Measurements from ENCODE around the gene NTRK1. TPM values are rescaled to one million over a fixed set of nuclear protein-coding genes. Genes with fewer than 3 reads are reported as not detected.

The NTRK1 gene
- total and polyA plus RNA-seq, 2 donors (not counting 1 experiment from before 2014, with no cell fraction given), result not detected

GRCh38 chr1:156842618-156843300, 17.9 kb upstream of the NTRK1 start:
- no peak overlapping the region for H3K4me2 ChIP-seq (ENCODE audit: extremely low read depth, insufficient read depth, low read length)
- no peak for DNase-seq (ENCODE audit: low read depth in 2 of 2)
- no peaks in the 10 kb centered on the region for H3K9me3 ChIP-seq (ENCODE audit: control insufficient read depth, insufficient read depth, low read depth, low read length)
- H3K9ac ChIP-seq (ENCODE audit: insufficient read depth, low read length), result no peak overlapping the region
- no peak overlapping the region for H3K4me3 ChIP-seq (replicated peaks in 1 of 4; ENCODE audit: control extremely low read depth in 1 of 4, insufficient read depth in 1 of 4, low read depth in 3 of 4, low read length in 4 of 4)
- no peak overlapping the region for H2AFZ ChIP-seq (ENCODE audit: low read length)
- H3K27me3 ChIP-seq (ENCODE audit: control insufficient read depth, insufficient read depth, low read length), result peaks cover 41% of the 10 kb centered on the region
- TF ChIP-seq CTCF (conservative IDR thresholded peaks at IDR 0.05 in 1 of 2, IDR thresholded peaks at IDR 0.05 in 1 of 2; ENCODE audit: low read depth in 1 of 2, low read length in 2 of 2) (no peak), EZH2 (IDR thresholded peaks at IDR 0.05; ENCODE audit: low read length, missing control alignments) (peak; percentile 41)
- no peaks in the 10 kb centered on the region for H3K4me1 ChIP-seq (ENCODE audit: control insufficient read depth, extremely low read depth, insufficient read depth, low read length)
- no peaks in the 10 kb centered on the region for H4K20me1 ChIP-seq (ENCODE audit: control insufficient read depth, extremely low read depth, insufficient read depth, low read length)
- no peaks in the 10 kb centered on the region for H3K79me2 ChIP-seq (ENCODE audit: control insufficient read depth, insufficient read depth, low read length)
- no peaks in the 10 kb centered on the region for H3K36me3 ChIP-seq (ENCODE audit: control insufficient read depth, insufficient read depth, low read length)
- H3K27ac ChIP-seq (ENCODE audit: insufficient read depth, low read length), result no peak overlapping the region

- Histone ChIP-seq H3K27me3 (ENCODE audit: control insufficient read depth, insufficient read depth, low read length) (peaks cover 51% of the 10 kb centered on the region), H3K4me1 (ENCODE audit: control insufficient read depth, extremely low read depth, insufficient read depth, low read length) (no peaks in the 10 kb centered on the region), H3K4me3 (replicated peaks in 1 of 4; ENCODE audit: control extremely low read depth in 1 of 4, insufficient read depth in 1 of 4, low read depth in 3 of 4, low read length in 4 of 4) (no peak overlapping the region), H3K9me3 (ENCODE audit: control insufficient read depth, insufficient read depth, low read depth, low read length) (no peaks in the 10 kb centered on the region), H3K9ac (ENCODE audit: insufficient read depth, low read length) (no peak overlapping the region), H3K79me2 (ENCODE audit: control insufficient read depth, insufficient read depth, low read length) (no peaks in the 10 kb centered on the region), H4K20me1 (ENCODE audit: control insufficient read depth, extremely low read depth, insufficient read depth, low read length) (no peaks in the 10 kb centered on the region), H3K36me3 (ENCODE audit: control insufficient read depth, insufficient read depth, low read length) (no peaks in the 10 kb centered on the region), H2AFZ (ENCODE audit: low read length) (no peak overlapping the region), H3K27ac (ENCODE audit: insufficient read depth, low read length) (no peak overlapping the region), H3K4me2 (ENCODE audit: extremely low read depth, insufficient read depth, low read length) (no peak overlapping the region)
- DNase-seq (ENCODE audit: low read depth in 2 of 2), result no peak
- no peak for TF ChIP-seq EZH2 (IDR thresholded peaks at IDR 0.05; ENCODE audit: low read length, missing control alignments)
- no peak for TF ChIP-seq CTCF (conservative IDR thresholded peaks at IDR 0.05 in 1 of 2, IDR thresholded peaks at IDR 0.05 in 1 of 2; ENCODE audit: low read depth in 1 of 2, low read length in 2 of 2)
Measured at GRCh38 chr1:156844102-156844501, 16.6 kb upstream of the NTRK1 start.

GRCh38 chr1:156844638-156845037, 16.0 kb upstream of the NTRK1 start:
- DNase-seq (ENCODE audit: low read depth in 2 of 2), result no peak
- no peak overlapping the region for H2AFZ ChIP-seq (ENCODE audit: low read length)
- TF ChIP-seq EZH2 (IDR thresholded peaks at IDR 0.05; ENCODE audit: low read length, missing control alignments) (peak; percentile 42), CTCF (conservative IDR thresholded peaks at IDR 0.05 in 1 of 2, IDR thresholded peaks at IDR 0.05 in 1 of 2; ENCODE audit: low read depth in 1 of 2, low read length in 2 of 2) (no peak)
- no peaks in the 10 kb centered on the region for H4K20me1 ChIP-seq (ENCODE audit: control insufficient read depth, extremely low read depth, insufficient read depth, low read length)
- no peak overlapping the region for H3K4me3 ChIP-seq (replicated peaks in 1 of 4; ENCODE audit: control extremely low read depth in 1 of 4, insufficient read depth in 1 of 4, low read depth in 3 of 4, low read length in 4 of 4)
- no peaks in the 10 kb centered on the region for H3K4me1 ChIP-seq (ENCODE audit: control insufficient read depth, extremely low read depth, insufficient read depth, low read length)
- H3K9me3 ChIP-seq (ENCODE audit: control insufficient read depth, insufficient read depth, low read depth, low read length), result no peaks in the 10 kb centered on the region
- no peak overlapping the region for H3K4me2 ChIP-seq (ENCODE audit: extremely low read depth, insufficient read depth, low read length)
- H3K79me2 ChIP-seq (ENCODE audit: control insufficient read depth, insufficient read depth, low read length), result no peaks in the 10 kb centered on the region
- H3K36me3 ChIP-seq (ENCODE audit: control insufficient read depth, insufficient read depth, low read length), result no peaks in the 10 kb centered on the region
- H3K9ac ChIP-seq (ENCODE audit: insufficient read depth, low read length), result no peak overlapping the region
- no peak overlapping the region for H3K27ac ChIP-seq (ENCODE audit: insufficient read depth, low read length)
- peaks cover 54% of the 10 kb centered on the region for H3K27me3 ChIP-seq (ENCODE audit: control insufficient read depth, insufficient read depth, low read length)
